OCI-LY1 (cell line): ENCODE measurements around the gene MMAB.

Source experiments
- H2AFZ ChIP-seq: fragments of 200-600 bp; sonication (generic), shearing (Covaris generic); 2 replicates; pipeline ENCODE4 v1.6.0; 2014; ENCODE audit warnings: antibody characterized with exemption, mild to moderate bottlenecking, low read length
- H3F3A ChIP-seq: fragments of 200-600 bp; sonication (generic), shearing (Covaris generic); 2 replicates; pipeline ENCODE4 v1.6.0; 2014; ENCODE audit warnings: mild to moderate bottlenecking, antibody characterized with exemption, low read length, moderate library complexity; ENCODE audit not compliant: insufficient read depth
- H3K27ac ChIP-seq: fragments of 200-600 bp; sonication (generic); 2 replicates; pipeline ENCODE4 v1.5.1; 2014; ENCODE audit warnings: low read length, mixed run types, mild to moderate bottlenecking, low read depth; ENCODE audit not compliant: poor library complexity, severe bottlenecking
- H3K27me3 ChIP-seq: fragments of 200-600 bp; sonication (generic); 2 replicates; pipeline ENCODE4 v1.6.0; 2014; ENCODE audit warnings: antibody characterized with exemption, mild to moderate bottlenecking, low read length, moderate library complexity; ENCODE audit not compliant: insufficient read depth
- H3K36me3 ChIP-seq: fragments of 200-600 bp; sonication (generic); 2 replicates; pipeline ENCODE4 v1.6.1; 2014; ENCODE audit warnings: mild to moderate bottlenecking, antibody characterized with exemption, low read length, moderate library complexity, mixed read lengths; ENCODE audit not compliant: insufficient read depth
- H3K4me1 ChIP-seq: fragments of 200-600 bp; sonication (generic); 2 replicates; pipeline ENCODE4 v1.5.1; 2014; ENCODE audit warnings: mild to moderate bottlenecking, low read length, moderate library complexity; ENCODE audit not compliant: insufficient read depth, severe bottlenecking
- H3K4me2 ChIP-seq: fragments of 200-600 bp; sonication (generic), shearing (Covaris generic); 2 replicates; pipeline ENCODE4 v1.6.1; 2014; ENCODE audit warnings: low read length
- H3K4me3 ChIP-seq: fragments of 200-600 bp; sonication (generic); 2 replicates; pipeline ENCODE4 v1.5.1; 2014; ENCODE audit warnings: low read length, low read depth, mild to moderate bottlenecking, mixed read lengths; ENCODE audit not compliant: poor library complexity, severe bottlenecking
- H3K79me2 ChIP-seq: fragments of 200-600 bp; shearing (Covaris generic); 2 replicates; pipeline ENCODE4 v1.6.1; 2016; ENCODE audit warnings: mixed run types, low read length, mixed read lengths; ENCODE audit not compliant: insufficient read depth
- H3K9ac ChIP-seq: fragments of 200-600 bp; sonication (generic), shearing (Covaris generic); 2 replicates; pipeline ENCODE4 v1.6.1; 2014; ENCODE audit warnings: mild to moderate bottlenecking, low read length, mixed read lengths
- H3K9me2 ChIP-seq: fragments of 200-600 bp; sonication (generic), shearing (Covaris generic); 2 replicates; pipeline ENCODE4 v1.6.1; 2014; ENCODE audit warnings: low read depth, mild to moderate bottlenecking, low read length, mixed read lengths
- H3K9me3 ChIP-seq: fragments of 200-600 bp; shearing (Covaris generic); 2 replicates; pipeline ENCODE4 v1.6.1; 2014; ENCODE audit warnings: low read length, mixed read lengths
- H4K20me1 ChIP-seq: fragments of 200-600 bp; sonication (generic), shearing (Covaris generic); 2 replicates; pipeline ENCODE4 v1.6.0; 2016; ENCODE audit warnings: mild to moderate bottlenecking, low read length; ENCODE audit not compliant: insufficient read depth
- EZH2 ChIP-seq: fragments of 200-600 bp; sonication (generic), shearing (Covaris generic); IDR thresholded peaks from 2 replicates; pipeline ENCODE4 v1.8.0; 2017; ENCODE audit warnings: borderline replicate concordance, mixed run types, mild to moderate bottlenecking, antibody characterized with exemption, low read length, moderate library complexity, mixed read lengths
- TF ChIP-seq, protein P1 (sequence below): fragments of 200-600 bp; sonication (generic), shearing (Covaris generic); IDR thresholded peaks from 2 replicates; pipeline ENCODE4 v1.5.1; 2017; ENCODE audit warnings: mild to moderate bottlenecking, antibody characterized with exemption, low read length, moderate library complexity, mixed read lengths

MMAB gene

DNA sequence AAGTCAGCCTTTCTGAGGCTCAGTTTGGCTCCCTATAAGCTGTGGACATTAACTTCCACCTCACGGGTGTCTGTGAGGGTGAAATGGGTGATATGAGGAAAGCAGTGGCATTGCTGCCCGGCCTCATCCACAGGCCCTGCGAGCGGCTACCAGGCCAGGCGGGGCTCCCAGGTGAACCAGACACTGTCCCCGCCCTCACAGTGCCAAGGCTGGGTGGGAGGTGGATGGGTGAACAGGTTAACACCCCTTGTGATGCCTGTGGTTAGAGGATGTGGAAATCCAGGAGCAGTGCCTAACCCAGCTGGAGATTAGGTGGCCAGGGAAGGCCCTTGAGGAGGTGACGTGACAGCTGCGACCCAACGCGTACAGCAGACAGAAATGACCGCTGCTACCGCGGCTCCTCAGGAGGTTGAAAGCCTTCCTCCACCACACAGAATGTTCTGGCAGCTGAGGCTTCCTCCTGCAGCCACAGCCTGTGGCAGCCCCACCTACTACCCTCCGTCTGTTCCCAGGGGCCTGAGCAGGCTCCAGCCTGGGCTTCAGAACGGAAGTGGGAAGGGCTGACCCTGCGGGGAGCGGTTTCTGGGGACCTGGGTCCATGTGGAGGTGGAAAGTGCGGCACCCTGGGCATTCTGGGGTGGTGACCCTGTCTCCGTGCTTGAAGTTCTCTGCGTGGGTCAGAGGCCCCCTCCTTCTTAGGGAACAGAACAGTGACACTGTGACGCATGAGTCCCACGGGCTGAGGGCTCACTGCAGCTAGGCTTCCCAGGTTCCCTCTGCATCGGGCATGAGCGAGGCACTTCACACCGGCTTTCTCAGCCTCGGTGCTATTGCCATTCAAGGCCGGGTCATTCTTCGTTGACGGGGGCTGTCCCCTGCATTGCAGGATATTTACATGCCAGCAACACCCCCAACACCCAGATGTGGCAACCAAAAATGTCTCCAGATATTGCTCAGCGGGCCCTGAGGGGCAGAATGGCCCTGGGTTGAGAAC, 9.7 kb downstream of the MMAB start:
- Histone ChIP-seq H3K9me2 (no peaks in the 10 kb centered on the region), H3K9ac (no peak overlapping the region), H3K4me1 (no peaks in the 10 kb centered on the region), H3K9me3 (no peaks in the 10 kb centered on the region), H3K79me2 (no peaks in the 10 kb centered on the region), H3K4me3 (no peak overlapping the region), H3K27ac (no peak overlapping the region), H3K36me3 (peaks cover 37% of the 10 kb centered on the region), H2AFZ (no peak overlapping the region), H4K20me1 (no peaks in the 10 kb centered on the region), H3F3A (no peaks in the 10 kb centered on the region), H3K4me2 (no peak overlapping the region), H3K27me3 (no peaks in the 10 kb centered on the region)
- TF ChIP-seq, protein P1, sequence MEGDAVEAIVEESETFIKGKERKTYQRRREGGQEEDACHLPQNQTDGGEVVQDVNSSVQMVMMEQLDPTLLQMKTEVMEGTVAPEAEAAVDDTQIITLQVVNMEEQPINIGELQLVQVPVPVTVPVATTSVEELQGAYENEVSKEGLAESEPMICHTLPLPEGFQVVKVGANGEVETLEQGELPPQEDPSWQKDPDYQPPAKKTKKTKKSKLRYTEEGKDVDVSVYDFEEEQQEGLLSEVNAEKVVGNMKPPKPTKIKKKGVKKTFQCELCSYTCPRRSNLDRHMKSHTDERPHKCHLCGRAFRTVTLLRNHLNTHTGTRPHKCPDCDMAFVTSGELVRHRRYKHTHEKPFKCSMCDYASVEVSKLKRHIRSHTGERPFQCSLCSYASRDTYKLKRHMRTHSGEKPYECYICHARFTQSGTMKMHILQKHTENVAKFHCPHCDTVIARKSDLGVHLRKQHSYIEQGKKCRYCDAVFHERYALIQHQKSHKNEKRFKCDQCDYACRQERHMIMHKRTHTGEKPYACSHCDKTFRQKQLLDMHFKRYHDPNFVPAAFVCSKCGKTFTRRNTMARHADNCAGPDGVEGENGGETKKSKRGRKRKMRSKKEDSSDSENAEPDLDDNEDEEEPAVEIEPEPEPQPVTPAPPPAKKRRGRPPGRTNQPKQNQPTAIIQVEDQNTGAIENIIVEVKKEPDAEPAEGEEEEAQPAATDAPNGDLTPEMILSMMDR, result no peak
- no peak for TF ChIP-seq EZH2

DNA sequence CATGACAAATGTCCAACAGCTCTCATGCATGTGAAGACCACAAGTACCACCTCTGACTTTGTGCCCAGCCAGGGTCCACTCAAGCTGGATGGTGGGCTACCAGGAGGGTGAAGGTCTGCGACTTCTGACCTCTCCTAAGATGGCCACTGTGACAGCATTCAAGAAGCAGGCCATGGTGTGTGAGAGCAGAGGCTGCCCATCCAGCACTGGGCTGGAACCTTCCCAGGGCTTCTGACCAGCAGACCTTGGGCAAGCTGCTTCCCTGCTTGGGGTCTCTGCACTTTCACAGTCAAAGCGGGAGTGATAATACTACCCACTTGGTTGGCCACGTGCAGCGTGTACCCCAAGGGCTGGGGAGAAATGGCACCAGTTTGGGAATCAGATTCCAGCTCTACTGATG, 10.4 kb downstream of the MMAB start:
- Histone ChIP-seq H3K27ac (no peak overlapping the region), H3K79me2 (no peaks in the 10 kb centered on the region), H3K9me2 (no peaks in the 10 kb centered on the region), H3F3A (no peaks in the 10 kb centered on the region), H3K4me3 (no peak overlapping the region), H2AFZ (no peak overlapping the region), H3K4me2 (no peak overlapping the region), H3K9ac (no peak overlapping the region), H3K36me3 (peaks cover 30% of the 10 kb centered on the region), H4K20me1 (no peaks in the 10 kb centered on the region), H3K27me3 (no peaks in the 10 kb centered on the region), H3K4me1 (no peaks in the 10 kb centered on the region), H3K9me3 (no peaks in the 10 kb centered on the region)
- TF ChIP-seq EZH2, result no peak
- TF ChIP-seq, protein P1, result no peak

DNA sequence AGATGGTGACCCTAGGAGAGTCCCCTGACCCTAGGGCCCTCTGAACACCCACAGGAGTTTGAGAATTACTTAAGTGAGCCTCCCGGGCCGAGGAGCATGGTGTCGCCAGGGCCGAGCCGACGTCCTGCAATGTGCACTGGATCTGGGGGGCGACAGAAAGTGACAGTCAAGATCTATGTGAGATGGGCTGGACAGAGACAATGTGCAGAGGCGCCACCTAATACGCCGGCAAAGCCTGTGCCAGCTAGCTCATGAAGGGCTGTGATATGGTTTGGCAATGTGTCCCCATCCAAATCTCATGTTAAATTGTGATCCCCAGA, 11.6 kb downstream of the MMAB start:
- TF ChIP-seq, protein P1, result no peak
- Histone ChIP-seq H3K9me2 (no peaks in the 10 kb centered on the region), H3K9me3 (no peaks in the 10 kb centered on the region), H3K27ac (no peak overlapping the region), H3K4me3 (no peak overlapping the region), H2AFZ (no peak overlapping the region), H3K79me2 (no peaks in the 10 kb centered on the region), H3K9ac (no peak overlapping the region), H3K36me3 (peaks cover 28% of the 10 kb centered on the region), H3K27me3 (no peaks in the 10 kb centered on the region), H3F3A (no peaks in the 10 kb centered on the region), H3K4me1 (no peaks in the 10 kb centered on the region), H4K20me1 (no peaks in the 10 kb centered on the region), H3K4me2 (no peak overlapping the region)
